H1 (cell line): ENCODE results near the gene RTL9. TPM values are rescaled to one million over a fixed set of nuclear protein-coding genes. Genes with fewer than 3 reads are reported as not detected.
A peak's percentile ranks its signal among the peaks of the same experiment; 100 is the strongest.

ENCODE experiments used
- CTCF ChIA-PET: fragments of 300-600 bp; sonication (Branson Sonifier 250); formaldehyde crosslinking; loops from one replicate; lab custom pipeline; 2021; ENCODE audit not compliant: partially characterized antibody; lab: Charles Lee
- POLR2A ChIA-PET: fragments of 300-600 bp; sonication (Branson Sonifier 250); formaldehyde crosslinking; loops from one replicate; lab custom pipeline; 2021; ENCODE audit warnings: inconsistent platforms; ENCODE audit not compliant: partially characterized antibody; lab: Charles Lee
- DNase-seq, 2 experiments: peaks; one replicate each; pipeline versions ENCODE4 v3.0.0 to v3.0.0-alpha.2; 2010 to 2022; ENCODE audit warnings: low spot score in 2 of 2, low read depth in 1 of 2, mixed read lengths in 1 of 2
- FAIRE-seq: peaks from 2 replicates; lab custom pipeline; 2011; peaks lifted over from hg19 to GRCh38; lab: Jason Lieb, UNC
- H2AFZ ChIP-seq: 2 replicates; pipeline ENCODE4 v1.8.1; 2012; ENCODE audit warnings: low read length, inconsistent platforms
- H2AK5ac ChIP-seq: 2 replicates; pipeline ENCODE4 v1.6.1; 2013; ENCODE audit warnings: low read depth, low read length
- H2BK120ac ChIP-seq: replicated peaks from 2 replicates; pipeline ENCODE3; 2013; ENCODE audit warnings: low read depth, low read length, inconsistent platforms
- H2BK12ac ChIP-seq: 2 replicates; pipeline ENCODE4 v1.6.1; 2013; ENCODE audit warnings: low read depth, low read length
- H2BK15ac ChIP-seq: 2 replicates; pipeline ENCODE4 v1.6.1; 2013; ENCODE audit warnings: low read length
- H2BK20ac ChIP-seq: 2 replicates; pipeline ENCODE4 v1.6.1; 2013; ENCODE audit warnings: low read length
- H2BK5ac ChIP-seq: 2 replicates; pipeline ENCODE4 v1.6.1; 2013; ENCODE audit warnings: low read depth, low read length
- H3K14ac ChIP-seq: 2 replicates; pipeline ENCODE4 v1.6.1; 2013; ENCODE audit warnings: inconsistent platforms; ENCODE audit not compliant: insufficient read length
- H3K18ac ChIP-seq: 2 replicates; pipeline ENCODE4 v1.6.1; 2013; ENCODE audit warnings: low read length; ENCODE audit errors: extremely low read depth
- H3K23ac ChIP-seq: 2 replicates; pipeline ENCODE4 v1.6.1; 2013; ENCODE audit warnings: inconsistent platforms; ENCODE audit not compliant: insufficient read length
- H3K23me2 ChIP-seq: 2 replicates; pipeline ENCODE4 v1.6.1; 2013; ENCODE audit warnings: low read depth, low read length
- H3K27ac ChIP-seq: 2 replicates; pipeline ENCODE4 v1.6.1; 2011; ENCODE audit warnings: low read depth, low read length, inconsistent platforms
- H3K27me3 ChIP-seq, 4 experiments: replicated peaks in 1 of 4; 1 replicate in 1 of 4; 2 replicates in 3 of 4; pipeline versions ENCODE4 v1.6.1 to v1.8.1; 2011 to 2013; ENCODE audit warnings: low read length in 3 of 4, mild to moderate bottlenecking in 3 of 4, inconsistent platforms in 2 of 4, mixed read lengths in 2 of 4, moderate library complexity in 1 of 4; ENCODE audit not compliant: control insufficient read depth in 3 of 4, insufficient read depth in 3 of 4; ENCODE audit errors: extremely low read depth in 1 of 4
- H3K36me3 ChIP-seq, 4 experiments: 2 replicates each; pipeline versions ENCODE4 v1.6.1 to v1.8.1; 2011 to 2013; ENCODE audit warnings: mild to moderate bottlenecking in 4 of 4, low read length in 3 of 4, moderate library complexity in 2 of 4, control low read depth in 1 of 4, inconsistent platforms in 1 of 4; ENCODE audit not compliant: insufficient read depth in 4 of 4, control insufficient read depth in 2 of 4
- H3K4ac ChIP-seq: replicated peaks from 2 replicates; pipeline ENCODE3; 2013; ENCODE audit warnings: low read length, low read depth, mixed read lengths, inconsistent platforms; ENCODE audit not compliant: insufficient read length
- H3K4me1 ChIP-seq, 4 experiments: replicated peaks in 1 of 4; 1 replicate in 1 of 4; 2 replicates in 3 of 4; pipeline versions ENCODE4 v1.6.1 to v1.8.1; 2011 to 2013; ENCODE audit warnings: low read length in 3 of 4, inconsistent platforms in 2 of 4, mixed read lengths in 1 of 4; ENCODE audit not compliant: insufficient read depth in 4 of 4, control insufficient read depth in 3 of 4
- H3K4me2 ChIP-seq, 2 experiments: 2 replicates each; pipeline versions ENCODE4 v1.6.1 to v1.8.1; 2011 to 2013; ENCODE audit warnings: low read depth in 2 of 2, low read length in 2 of 2, control low read depth in 1 of 2, inconsistent platforms in 1 of 2, mild to moderate bottlenecking in 1 of 2; ENCODE audit not compliant: insufficient read depth in 1 of 2
- H3K4me3 ChIP-seq, 4 experiments: fragments of 200-600, 300-600 bp in 1 of 4; sonication (generic), shearing (Covaris generic), sonication (Bioruptor Twin) in 1 of 4; 2 replicates each; pipeline versions ENCODE4 v1.5.1 to v1.8.1; 2011 to 2016; ENCODE audit warnings: low read length in 4 of 4, low read depth in 3 of 4, control low read depth in 2 of 4, inconsistent platforms in 2 of 4, mild to moderate bottlenecking in 2 of 4, mixed read lengths in 1 of 4, moderate library complexity in 1 of 4; ENCODE audit not compliant: insufficient read depth in 2 of 4; ENCODE audit errors: extremely low read depth in 1 of 4
- H3K56ac ChIP-seq: replicated peaks from 2 replicates; pipeline ENCODE3; 2013; ENCODE audit warnings: low read depth, mild to moderate bottlenecking, mixed read lengths, low read length, inconsistent platforms; ENCODE audit not compliant: insufficient read length
- H3K79me1 ChIP-seq: 2 replicates; pipeline ENCODE4 v1.6.1; 2013; ENCODE audit warnings: low read depth, low read length, control low read depth
- H3K79me2 ChIP-seq, 2 experiments: 2 replicates each; pipeline versions ENCODE4 v1.6.1 to v1.8.1; 2012 to 2013; ENCODE audit warnings: low read length in 2 of 2, mild to moderate bottlenecking in 2 of 2, inconsistent platforms in 1 of 2; ENCODE audit not compliant: insufficient read depth in 2 of 2, control insufficient read depth in 1 of 2
- H3K9ac ChIP-seq, 4 experiments: replicated peaks in 1 of 4; 1 replicate in 1 of 4; 2 replicates in 3 of 4; pipeline versions ENCODE4 v1.6.1 to v1.8.1; 2011 to 2013; ENCODE audit warnings: low read depth in 3 of 4, low read length in 3 of 4, control low read depth in 2 of 4, mild to moderate bottlenecking in 2 of 4, moderate library complexity in 2 of 4, inconsistent platforms in 1 of 4; ENCODE audit errors: extremely low read depth in 1 of 4
- H3K9me3 ChIP-seq, 2 experiments: 2 replicates each; pipeline versions ENCODE4 v1.6.1 to v1.8.1; 2012 to 2013; ENCODE audit warnings: mild to moderate bottlenecking in 2 of 2, moderate library complexity in 2 of 2, control low read depth in 1 of 2, inconsistent platforms in 1 of 2, low read depth in 1 of 2, low read length in 1 of 2, mixed read lengths in 1 of 2; ENCODE audit not compliant: insufficient read depth in 2 of 2
- H4K20me1 ChIP-seq, 2 experiments: replicated peaks in 1 of 2; 2 replicates each; pipeline versions ENCODE3 to v1.8.1; 2011 to 2013; ENCODE audit warnings: inconsistent platforms in 2 of 2, low read length in 2 of 2, mild to moderate bottlenecking in 1 of 2; ENCODE audit not compliant: insufficient read depth in 2 of 2, control insufficient read depth in 1 of 2
- H4K5ac ChIP-seq: 2 replicates; pipeline ENCODE4 v1.6.1; 2013; ENCODE audit warnings: low read length, low read depth, mixed read lengths, inconsistent platforms; ENCODE audit not compliant: insufficient read length
- H4K8ac ChIP-seq: 2 replicates; pipeline ENCODE4 v1.8.0; 2013; ENCODE audit warnings: mild to moderate bottlenecking, moderate library complexity, low read length, inconsistent platforms; ENCODE audit not compliant: insufficient read depth; ENCODE audit errors: extremely low read depth
- H4K91ac ChIP-seq: replicated peaks from 2 replicates; pipeline ENCODE3; 2013; ENCODE audit warnings: low read length, mixed read lengths, inconsistent platforms; ENCODE audit not compliant: insufficient read length
- BCL11A ChIP-seq, 2 experiments: IDR thresholded peaks; one replicate each; pipeline ENCODE4 v1.6.1; 2011; ENCODE audit warnings: low read depth in 2 of 2, low read length in 2 of 2, mild to moderate bottlenecking in 2 of 2
- BRCA1 ChIP-seq: IDR thresholded peaks from 2 replicates; pipeline ENCODE4 v1.6.1; 2012; ENCODE audit warnings: low read depth, low read length, improper control_type of control experiment
- E2F6 ChIP-seq: IDR thresholded peaks from 2 replicates; pipeline ENCODE4 v1.6.1; 2012; ENCODE audit warnings: inconsistent platforms
- HDAC6 ChIP-seq: IDR thresholded peaks from one replicate; pipeline ENCODE4 v1.7.1; 2012; ENCODE audit warnings: low read depth, mild to moderate bottlenecking, inconsistent platforms, low read length, moderate library complexity
- NRF1 ChIP-seq: IDR thresholded peaks from 2 replicates; pipeline ENCODE4 v1.6.1; 2011; ENCODE audit warnings: mild to moderate bottlenecking, low read depth, low read length, improper control_type of control experiment
- RAD21 ChIP-seq, 2 experiments: IDR thresholded peaks in 1 of 2; conservative IDR thresholded peaks in 1 of 2; 2 replicates each; pipeline ENCODE4 v1.6.1; 2011; ENCODE audit warnings: low read depth in 2 of 2, low read length in 2 of 2, improper control_type of control experiment in 1 of 2, inconsistent platforms in 1 of 2, mild to moderate bottlenecking in 1 of 2, moderate library complexity in 1 of 2
- RNF2 ChIP-seq: fragments of 200-900, 300-1000 bp; sonication (generic); IDR thresholded peaks from 2 replicates; pipeline ENCODE4 v1.7.1; 2016; ENCODE audit warnings: borderline replicate concordance, low read depth, mild to moderate bottlenecking, antibody characterized with exemption, low read length; ENCODE audit not compliant: poor library complexity, severe bottlenecking; ENCODE audit errors: missing control alignments
- SIN3A ChIP-seq, 2 experiments: IDR thresholded peaks in 1 of 2; conservative IDR thresholded peaks in 1 of 2; 2 replicates each; pipeline ENCODE4 v1.6.1; 2011 to 2012; ENCODE audit warnings: low read length in 2 of 2, improper control_type of control experiment in 1 of 2, low read depth in 1 of 2, mild to moderate bottlenecking in 1 of 2
- SP1 ChIP-seq: IDR thresholded peaks from 2 replicates; pipeline ENCODE4 v1.6.1; 2011; ENCODE audit warnings: low read depth, low read length
- SP4 ChIP-seq: IDR thresholded peaks from 2 replicates; pipeline ENCODE4 v1.6.1; 2012; ENCODE audit warnings: low read length, inconsistent platforms
- WGBS, 2 experiments: shearing (Covaris generic) in 1 of 2; methylation state at CpG; one replicate each; pipeline versions ENCODE4 v1.1.6 to v1.1.7; 2013 to 2015; ENCODE audit warnings: low lambda C conversion rate in 2 of 2, mixed read lengths in 2 of 2, inconsistent platforms in 1 of 2, low coverage in 1 of 2, missing lambda C conversion rate in 1 of 2; ENCODE audit not compliant: insufficient replicate concordance in 2 of 2, insufficient coverage in 1 of 2, insufficient read length in 1 of 2; ENCODE audit errors: extremely low coverage in 1 of 2, missing lambda C conversion rate in 1 of 2; 5-methylcytosine and 5-hydroxymethylcytosine counted together
- polyA plus RNA-seq, 7 experiments: library from polyadenylated mRNA; depleted of rRNA in 3 of 7; stranded (reverse) in 5 of 7; unstranded in 2 of 7; fragments of >200 nt in 5 of 7; fragments of 200-250 nt in 2 of 7; gene quantifications; 1 replicate in 5 of 7; 2 replicates in 1 of 7; 4 replicates in 1 of 7; pipeline versions ENCODE4 v1.2.1 to v1.2.3, GENCODE V29; 2011 to 2013; ENCODE audit warnings: missing spikeins in 2 of 7, mixed read lengths in 2 of 7
- total RNA-seq: library from RNA; stranded (reverse); fragmentation: NEBNext Ultra II Directional; extraction: Animal tissue kit (Norgen Biotek cat#: 25700); gene quantifications from 2 replicates; pipeline ENCODE4 v1.2.1, GENCODE V29; 2021

The RTL9 gene
- total and polyA plus RNA-seq, 2 of the 8 experiments (the other 6 are each of a cell fraction or from before 2014, with no cell fraction given), result 0.09 to 0.20 TPM

GRCh38 chrX:110346681-110347080, 12.0 kb upstream of the RTL9 start:
- no peak overlapping the region for H3K27ac ChIP-seq
- H2BK20ac ChIP-seq, result no peak overlapping the region
- H4K91ac ChIP-seq, result no peak overlapping the region
- ChIA-PET CTCF (no interaction called here), POLR2A (no interaction called here)
- no peaks in the 10 kb centered on the region for H3K9me3 ChIP-seq
- H4K20me1 ChIP-seq, result no peaks in the 10 kb centered on the region
- no peak overlapping the region for H2BK5ac ChIP-seq
- no peak for FAIRE-seq
- no peak overlapping the region for H2AK5ac ChIP-seq
- DNase-seq, result peak in 1 of 2 experiments; percentile 43
- no peak overlapping the region for H2BK15ac ChIP-seq
- H3K79me2 ChIP-seq, result no peaks in the 10 kb centered on the region
- H4K8ac ChIP-seq, result no peak overlapping the region
- no peaks in the 10 kb centered on the region for H3K23me2 ChIP-seq
- H3K4me1 ChIP-seq, result no peaks in the 10 kb centered on the region
- no peak overlapping the region for H2BK12ac ChIP-seq
- 91% methylated on average over 17 of the region's 17 CpGs; no CpG with 5 or more reads in 1 of the 2 experiments for WGBS, 2 experiments
- no peak overlapping the region for H4K5ac ChIP-seq
- H3K4me2 ChIP-seq, result no peak overlapping the region
- no peak overlapping the region for H3K56ac ChIP-seq
- H3K4ac ChIP-seq, result no peak overlapping the region
- no peak overlapping the region for H2AFZ ChIP-seq
- no peaks in the 10 kb centered on the region for H3K36me3 ChIP-seq
- H3K9ac ChIP-seq, result no peak overlapping the region
- H2BK120ac ChIP-seq, result no peak overlapping the region
- no peaks in the 10 kb centered on the region for H3K27me3 ChIP-seq
- no peak overlapping the region for H3K18ac ChIP-seq
- no peaks in the 10 kb centered on the region for H3K79me1 ChIP-seq
- H3K4me3 ChIP-seq, result no peak overlapping the region
- no peak overlapping the region for H3K23ac ChIP-seq
- no peak overlapping the region for H3K14ac ChIP-seq
- TF ChIP-seq SIN3A (conservative IDR thresholded peaks at IDR 0.05 in 1 of 2, IDR thresholded peaks at IDR 0.05 in 1 of 2; ENCODE audit: low read depth in 1 of 2, low read length in 2 of 2) (no peak), RNF2 (no peak), SP1 (no peak), RAD21 (IDR thresholded peaks at IDR 0.05 in 1 of 2, conservative IDR thresholded peaks at IDR 0.05 in 1 of 2; ENCODE audit: low read depth in 2 of 2, low read length in 2 of 2) (peak in 1 of 2 experiments; percentile 38; a peak in 2 of 4 replicates), BCL11A (IDR thresholded peaks at IDR 0.05; ENCODE audit: low read depth in 2 of 2, low read length in 2 of 2) (no peak), HDAC6 (no peak), BRCA1 (no peak), NRF1 (no peak), SP4 (no peak), E2F6 (no peak)
